ENCODE results near the gene BSDC1.

- TF ChIP-seq POLR2A (IDR thresholded peaks at IDR 0.05): no peak
- TF ChIP-seq CTCF (IDR thresholded peaks at IDR 0.05): no peak
Measured at GRCh38 chr1:32357614-32358013, 36.6 kb downstream of the BSDC1 start.
